ENCODE results near the gene WFIKKN2. TPM values are rescaled to one million over a fixed set of nuclear protein-coding genes. Genes with fewer than 3 reads are reported as not detected.
"Not testable (repeated sequence)": the region's sequence is repeated elsewhere in the genome, so short reads cannot be mapped to it uniquely, and the experiment has no call there.

Gene WFIKKN2
- total RNA-seq, 1 donor from 2014 or later, result not detected

GRCh38 chr17:50872710-50873424, 37.5 kb downstream of the WFIKKN2 start:
- intact Hi-C loops (cut with micrococcal nuclease), result no loop called here

GRCh38 chr17:50875074-50875473, 39.7 kb downstream of the WFIKKN2 start:
- intact Hi-C loops (cut with micrococcal nuclease), result no loop called here

- intact Hi-C loops (cut with micrococcal nuclease), result not testable (repeated sequence)
Measured at GRCh38 chr17:50877042-50877441, 41.7 kb downstream of the WFIKKN2 start.

GRCh38 chr17:50877838-50878237, 42.5 kb downstream of the WFIKKN2 start:
- intact Hi-C loops (cut with micrococcal nuclease), result no loop called here

DNA sequence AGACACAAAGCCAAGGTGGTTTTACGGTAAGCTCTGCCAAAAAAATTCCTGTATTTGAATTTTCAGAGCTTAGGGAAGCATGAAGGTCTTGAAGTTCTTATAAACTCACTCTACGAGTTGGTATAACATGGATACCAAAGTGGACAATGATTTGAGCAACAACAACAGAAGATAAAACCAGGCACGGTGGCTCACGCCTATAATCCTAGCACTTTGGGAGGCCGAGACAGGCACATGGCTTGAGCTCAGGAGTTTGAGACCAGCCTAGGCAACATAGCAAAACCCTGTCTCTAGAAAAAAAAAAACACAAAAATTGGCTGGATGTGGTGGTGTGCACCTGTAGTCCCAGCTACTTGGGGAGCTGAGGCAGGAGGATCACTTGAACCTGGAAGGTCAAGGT, 43.7 kb downstream of the WFIKKN2 start:
- intact Hi-C loops (cut with micrococcal nuclease), result no loop called here

- intact Hi-C loops (cut with micrococcal nuclease), result no loop called here
Measured at GRCh38 chr17:50881182-50881581, 45.8 kb downstream of the WFIKKN2 start.

- intact Hi-C loops (cut with micrococcal nuclease), result no loop called here
Measured at GRCh38 chr17:50882851-50883250, 47.5 kb downstream of the WFIKKN2 start.

- intact Hi-C loops (cut with micrococcal nuclease), result no loop called here
Measured at GRCh38 chr17:50883850-50884438, 48.6 kb downstream of the WFIKKN2 start.

GRCh38 chr17:50884439-50885311, 49.3 kb downstream of the WFIKKN2 start:
- intact Hi-C loops (cut with micrococcal nuclease), result no loop called here

GRCh38 chr17:50887705-50888245, 52.4 kb downstream of the WFIKKN2 start:
- intact Hi-C loops (cut with micrococcal nuclease), result no loop called here

DNA sequence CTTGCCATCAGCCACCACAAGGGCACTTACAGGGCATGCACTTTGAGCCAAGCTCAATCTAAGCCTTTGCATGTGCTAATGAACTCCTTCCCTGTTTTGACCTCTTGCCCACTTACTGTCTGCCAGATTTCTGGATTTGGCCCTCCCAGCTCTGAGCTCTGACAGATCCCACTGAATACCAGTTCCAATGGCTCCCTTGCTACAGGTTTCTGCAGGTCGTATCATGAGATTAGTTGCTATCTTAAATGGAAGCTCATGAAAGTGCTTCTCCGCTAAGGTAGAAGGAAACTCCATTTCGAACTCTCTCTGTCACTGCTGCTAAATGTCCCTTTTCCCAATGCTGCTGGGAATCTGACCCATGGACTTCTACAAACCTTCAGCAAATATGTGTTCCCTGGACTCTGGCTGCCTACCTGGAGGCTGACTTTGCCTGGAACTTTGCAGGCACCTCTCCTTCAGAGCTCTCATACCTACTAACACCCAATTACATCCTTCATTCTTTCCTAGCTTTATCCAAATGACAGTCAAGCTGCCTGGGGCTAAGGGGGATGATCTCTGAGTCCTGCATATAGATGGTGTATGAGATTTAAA, 54.2 kb downstream of the WFIKKN2 start:
- intact Hi-C loops (cut with micrococcal nuclease), result no loop called here

- intact Hi-C loops (cut with micrococcal nuclease), result no loop called here
Measured at GRCh38 chr17:50890675-50891516, 55.5 kb downstream of the WFIKKN2 start.

DNA sequence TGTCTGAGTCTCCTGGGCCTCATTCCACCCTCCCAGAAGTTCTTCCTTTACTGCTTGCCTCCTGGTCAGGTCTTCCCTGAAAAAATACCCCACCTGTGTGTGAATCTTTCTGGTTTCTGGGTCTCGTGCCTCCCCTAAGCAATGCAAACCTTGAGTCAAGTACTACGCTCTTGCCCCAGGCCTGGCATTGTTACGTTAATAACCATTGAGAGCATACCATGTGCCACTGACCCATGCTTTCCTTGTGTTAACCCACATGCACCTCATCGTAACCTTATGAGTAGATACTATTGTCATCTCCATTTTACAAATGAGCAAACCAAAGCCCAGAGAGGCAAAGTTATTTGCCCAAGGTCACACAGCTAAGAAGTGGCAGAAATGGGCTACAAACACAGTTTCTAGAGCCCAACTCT, 56.2 kb downstream of the WFIKKN2 start:
- intact Hi-C loops (cut with micrococcal nuclease), result no loop called here

Other genes with a start within 250 kb of the WFIKKN2 start
- gene ABCC3, start 200.7 kb upstream of the WFIKKN2 start, total RNA-seq, result not detected in 2 replicates
- gene ANKRD40, start 127.7 kb upstream of the WFIKKN2 start, total RNA-seq, result 35.9 and 38.4 TPM in 2 replicates
- gene LUC7L3, start 116.0 kb upstream of the WFIKKN2 start, total RNA-seq, result 110 and 114 TPM in 2 replicates
- not detected in 2 replicates for gene ANKRD40CL, start 68.1 kb upstream of the WFIKKN2 start, total RNA-seq
- 32.6 and 34.3 TPM in 2 replicates for gene TOB1, start 30.8 kb downstream of the WFIKKN2 start, total RNA-seq

All from T-helper 2 cell treated with Interferon-gamma antibody and Interleukin-4, amounts not matched to agents 100 ng/mL and 5 ng/mL, for 36 hours (primary cell).